ENCODE results near the gene MAP2K2.

The MAP2K2 gene

GRCh38 chr19:4108767-4109625, 14.9 kb downstream of the MAP2K2 start:
- no peak for DNase-seq (ENCODE audit: low read depth, low spot score)
- in situ Hi-C loops (cut with HindIII; ENCODE audit: low sequenced_read_pairs), result no loop called here
- no peak for TF ChIP-seq CTCF (IDR thresholded peaks at IDR 0.05; ENCODE audit: low read depth, low read length)
- no peak overlapping the region for H3K4me3 ChIP-seq (ENCODE audit: low read depth, low read length)

- no peak for DNase-seq (ENCODE audit: low read depth, low spot score)
- in situ Hi-C loops (cut with HindIII; ENCODE audit: low sequenced_read_pairs), result no loop called here
- no peak for TF ChIP-seq CTCF (IDR thresholded peaks at IDR 0.05; ENCODE audit: low read depth, low read length)
Observed at GRCh38 chr19:4103080-4103433, 20.9 kb downstream of the MAP2K2 start.

GRCh38 chr19:4102339-4103079, 21.4 kb downstream of the MAP2K2 start:
- no peak overlapping the region for H3K4me3 ChIP-seq (ENCODE audit: low read depth, low read length)
- DNase-seq (ENCODE audit: low read depth, low spot score), result no peak
- no peak for TF ChIP-seq CTCF (IDR thresholded peaks at IDR 0.05; ENCODE audit: low read depth, low read length)
- in situ Hi-C loops (cut with HindIII; ENCODE audit: low sequenced_read_pairs), result no loop called here

More at GRCh38 chr19:4103080-4103433, 20.9 kb downstream of the MAP2K2 start:
- H3K4me3 ChIP-seq (ENCODE audit: low read depth, low read length), result no peak overlapping the region

GRCh38 chr19:4101496-4101770, 22.5 kb downstream of the MAP2K2 start:
- no peak for DNase-seq (ENCODE audit: low read depth, low spot score)
- no peak overlapping the region for H3K4me3 ChIP-seq (ENCODE audit: low read depth, low read length)
- no peak for TF ChIP-seq CTCF (IDR thresholded peaks at IDR 0.05; ENCODE audit: low read depth, low read length)
- in situ Hi-C loops (cut with HindIII; ENCODE audit: low sequenced_read_pairs), result no loop called here

GRCh38 chr19:4100647-4101495, 23.1 kb downstream of the MAP2K2 start:
- TF ChIP-seq CTCF (IDR thresholded peaks at IDR 0.05; ENCODE audit: low read depth, low read length), result no peak
- H3K4me3 ChIP-seq (ENCODE audit: low read depth, low read length), result no peak overlapping the region
- in situ Hi-C loops (cut with HindIII; ENCODE audit: low sequenced_read_pairs), result no loop called here
- DNase-seq (ENCODE audit: low read depth, low spot score), result no peak

GRCh38 chr19:4099041-4099764, 24.7 kb downstream of the MAP2K2 start:
- no peak for TF ChIP-seq CTCF (IDR thresholded peaks at IDR 0.05; ENCODE audit: low read depth, low read length)
- H3K4me3 ChIP-seq (ENCODE audit: low read depth, low read length), result no peak overlapping the region
- DNase-seq (ENCODE audit: low read depth, low spot score), result no peak
- in situ Hi-C loops (cut with HindIII; ENCODE audit: low sequenced_read_pairs), result no loop called here

Data from astrocyte of the spinal cord (primary cell).